Hepatic stellate cell (primary cell): ENCODE measurements around the gene TMEM164.

Experiments
- DNase-seq: peaks from one replicate; pipeline ENCODE4 v3.0.0; 2011; ENCODE audit warnings: low spot score

Gene TMEM164

DNA sequence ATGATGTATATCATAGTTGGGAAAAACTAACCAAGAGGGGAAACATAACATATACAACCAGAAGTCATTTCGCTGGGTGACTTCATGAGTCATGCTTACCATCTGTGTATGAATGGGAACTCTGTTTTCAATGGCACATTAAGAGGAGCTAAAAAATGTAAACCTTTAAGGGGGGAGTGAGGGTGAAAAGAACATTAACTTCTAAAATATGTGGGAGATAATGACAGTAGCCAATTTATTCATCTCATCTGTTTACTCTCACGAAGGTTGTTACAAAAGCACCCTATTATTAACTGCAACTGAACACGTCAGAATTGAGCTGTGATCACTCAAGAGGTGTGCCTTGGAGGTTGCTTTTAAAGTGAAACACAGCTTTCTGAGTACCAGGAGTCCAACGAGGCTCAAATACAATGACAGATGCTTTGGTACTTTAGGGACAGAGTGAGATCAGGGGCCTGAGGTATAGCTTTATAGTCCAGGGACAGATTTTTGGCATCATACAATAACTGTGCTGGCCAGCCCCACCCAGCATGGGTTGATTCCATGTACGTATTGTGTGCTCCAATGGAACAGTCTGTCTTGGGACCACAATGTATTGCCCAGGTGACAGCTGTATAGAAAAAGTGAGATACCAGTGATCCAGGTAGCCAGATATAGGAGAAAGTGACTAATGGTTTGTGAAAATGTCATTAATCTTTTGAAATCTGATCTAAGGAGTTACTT, 207.7 kb downstream of the TMEM164 start:
- peak; percentile 23 for DNase-seq

DNA sequence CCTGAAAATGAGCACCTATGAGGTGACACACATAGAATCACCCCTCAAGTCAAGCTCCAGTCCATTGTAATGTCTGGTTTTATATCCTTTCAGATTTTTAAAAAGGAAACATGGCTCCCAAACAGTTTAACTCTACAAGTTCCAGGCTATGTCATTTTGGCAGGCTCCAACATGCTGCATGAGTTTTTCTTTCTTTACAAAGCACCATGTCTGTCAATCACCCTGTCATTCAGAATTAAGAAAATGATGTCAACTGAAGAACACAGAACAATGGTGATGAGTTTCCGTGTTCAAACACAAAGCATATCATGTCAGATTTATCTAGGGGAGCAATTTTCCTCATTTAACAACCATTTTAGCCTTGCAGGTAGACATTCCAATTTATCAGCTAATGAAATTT, 208.4 kb downstream of the TMEM164 start:
- no peak for DNase-seq

DNA sequence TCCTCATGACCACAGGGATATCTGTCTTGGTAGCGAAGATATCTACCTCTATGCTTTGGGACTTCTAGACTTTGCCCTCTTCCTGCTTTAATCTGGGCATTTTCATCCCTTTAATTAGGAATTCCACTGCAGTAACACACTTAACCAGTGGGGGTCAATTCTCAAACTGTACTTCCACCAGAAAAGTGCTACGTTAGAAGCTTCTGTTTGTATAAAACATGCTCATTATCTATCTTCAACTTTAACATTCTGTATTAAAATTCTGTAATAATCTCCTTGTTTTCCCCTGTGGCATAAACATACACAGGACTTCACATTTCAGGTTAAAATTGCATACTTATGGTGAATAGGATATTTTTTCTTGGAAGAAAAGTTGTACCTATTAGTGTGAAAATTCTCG, 209.4 kb downstream of the TMEM164 start:
- DNase-seq = no peak

DNA sequence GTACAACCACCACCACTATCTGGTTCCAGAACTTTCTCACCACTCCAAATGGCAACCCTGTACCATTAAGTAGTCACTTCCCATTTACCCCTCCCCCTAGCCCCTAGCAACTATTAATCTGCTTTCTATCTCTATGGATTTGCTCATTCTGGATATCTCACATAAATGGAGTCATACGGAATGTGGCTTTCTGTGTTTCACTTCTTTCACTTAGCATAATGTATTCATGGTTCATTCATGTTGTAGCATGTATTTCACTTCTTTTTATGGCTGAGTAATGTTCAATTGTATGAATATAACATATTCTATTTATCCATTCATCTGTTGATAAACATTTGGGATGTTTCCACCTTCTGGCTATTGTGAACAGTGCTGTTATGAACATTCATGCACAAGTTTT, 210.3 kb downstream of the TMEM164 start:
- no peak for DNase-seq

DNA sequence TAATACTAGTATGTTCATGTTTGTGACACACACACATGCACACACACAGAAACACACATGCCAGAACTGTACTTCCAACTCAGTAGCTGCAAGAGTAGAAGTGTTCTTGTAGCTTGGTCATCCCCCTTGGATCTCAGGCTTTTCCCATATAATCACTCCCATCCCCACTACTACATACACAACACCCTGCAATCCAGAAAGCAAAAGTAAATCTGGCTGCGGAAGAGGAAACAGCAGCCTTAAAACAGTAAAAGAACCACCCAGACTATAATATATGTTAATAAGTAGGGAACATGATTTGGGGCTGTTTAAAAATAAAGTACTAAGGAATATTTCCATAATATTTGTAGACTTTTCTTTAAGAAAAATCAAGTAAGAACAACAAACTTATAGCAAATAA, 211.8 kb downstream of the TMEM164 start:
- no peak for DNase-seq

DNA sequence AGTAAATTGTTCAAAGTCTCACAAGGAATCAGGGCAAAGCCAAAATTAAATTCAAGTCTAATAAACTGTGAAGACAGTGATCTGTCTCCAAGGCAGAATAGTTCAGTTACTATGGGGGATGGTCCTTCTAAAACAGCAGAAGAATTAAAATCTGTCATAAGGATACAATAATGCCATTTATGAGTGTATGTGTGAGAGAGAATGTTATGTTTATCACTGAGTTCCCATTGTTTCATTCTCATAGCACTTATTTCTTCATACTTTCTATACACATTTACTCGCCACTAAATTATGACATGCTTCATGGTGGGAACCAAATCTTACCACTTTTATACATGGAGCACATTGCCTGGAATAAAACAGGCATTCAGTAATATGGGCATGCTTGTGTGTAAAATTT, 212.5 kb downstream of the TMEM164 start:
- DNase-seq = no peak

DNA sequence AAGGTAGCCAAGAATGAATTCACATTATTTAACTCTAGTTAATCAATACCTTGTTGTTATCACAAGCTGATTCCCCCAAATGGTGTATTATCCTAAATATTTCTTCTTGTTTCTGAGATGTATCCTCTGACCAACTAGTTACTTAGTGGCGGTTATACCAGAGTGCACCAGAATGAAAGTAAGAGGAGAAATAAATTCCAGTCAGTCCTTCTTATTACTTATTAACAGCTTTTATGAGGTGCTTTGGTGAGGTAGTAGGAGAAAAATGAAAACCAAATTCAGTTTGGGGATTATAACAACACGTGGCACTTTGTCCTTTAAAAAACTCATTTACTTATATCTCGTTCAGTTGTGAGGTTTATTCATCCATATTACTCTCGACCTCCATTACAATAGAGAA, 213.1 kb downstream of the TMEM164 start:
- no peak for DNase-seq

DNA sequence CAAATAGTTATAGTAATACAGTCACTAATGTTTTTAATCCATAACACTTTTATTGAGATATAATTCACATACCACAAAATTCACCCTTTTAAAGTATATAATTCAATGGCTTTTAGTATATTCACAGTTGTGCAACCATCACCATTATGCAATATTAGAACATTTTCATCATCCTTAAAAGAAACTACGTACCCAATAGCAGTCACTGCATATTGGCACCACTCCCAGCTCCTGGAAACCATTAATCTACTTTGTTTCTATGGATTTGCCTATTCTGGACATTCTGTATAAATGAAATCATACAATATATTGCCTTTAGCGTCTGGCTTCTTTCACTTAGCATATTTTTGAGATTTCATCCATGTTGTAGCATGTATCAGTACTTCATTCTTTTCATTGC, 215.7 kb downstream of the TMEM164 start:
- no peak for DNase-seq

DNA sequence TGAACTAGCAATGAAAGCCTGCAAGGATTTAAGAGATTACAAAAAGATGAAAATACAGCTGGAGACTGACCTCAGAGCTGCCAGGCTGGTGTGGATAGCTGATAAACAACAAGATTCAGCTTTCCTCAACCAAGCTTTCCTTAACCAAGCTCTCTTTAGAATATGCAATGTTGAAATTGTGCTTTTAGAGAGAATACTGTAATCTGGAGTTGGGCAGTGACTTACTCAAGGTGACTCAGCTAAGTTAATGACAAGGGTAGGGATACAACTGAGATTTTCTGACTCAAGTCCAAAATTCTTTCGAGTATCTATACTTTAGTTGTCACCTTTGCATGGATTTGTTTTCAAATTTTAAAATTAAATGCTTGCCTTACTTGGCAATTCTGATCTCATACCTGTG, 217.0 kb downstream of the TMEM164 start:
- DNase-seq = no peak

DNA sequence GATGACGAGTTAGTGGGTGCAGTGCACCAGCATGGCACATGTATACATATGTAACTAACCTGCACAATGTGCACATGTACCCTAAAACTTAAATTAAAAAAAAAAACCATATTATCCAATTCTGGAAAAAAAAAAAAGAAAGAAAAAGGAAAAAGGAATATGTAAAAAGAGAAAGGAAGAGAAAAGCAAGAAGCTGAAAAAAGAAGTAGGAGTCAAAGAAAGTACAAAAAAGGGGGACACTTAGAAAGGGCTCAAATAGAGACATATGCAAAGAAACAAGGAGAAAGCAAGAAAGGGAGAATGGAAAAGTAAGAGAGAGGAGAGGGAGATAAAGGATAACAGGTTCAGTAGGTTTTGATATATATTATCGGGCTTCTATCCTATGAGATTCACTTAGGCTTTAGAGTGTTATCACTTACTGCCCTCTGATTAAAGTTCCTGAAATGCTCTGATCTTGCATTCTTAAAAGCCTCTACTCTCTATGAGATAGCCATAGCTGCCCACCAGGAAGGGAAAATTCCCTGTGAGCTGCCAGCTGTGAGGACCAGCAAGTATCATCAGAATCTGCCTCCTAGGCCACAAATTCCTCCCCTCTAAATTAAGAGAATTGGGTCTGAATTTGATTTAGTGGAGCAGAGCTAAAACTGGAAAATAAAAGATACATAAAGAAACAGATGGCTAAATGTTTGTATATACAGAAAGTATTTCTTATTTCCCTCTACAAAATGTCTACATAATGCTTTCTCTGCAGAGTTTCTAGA, 219.8 kb downstream of the TMEM164 start:
- DNase-seq = no peak

DNA sequence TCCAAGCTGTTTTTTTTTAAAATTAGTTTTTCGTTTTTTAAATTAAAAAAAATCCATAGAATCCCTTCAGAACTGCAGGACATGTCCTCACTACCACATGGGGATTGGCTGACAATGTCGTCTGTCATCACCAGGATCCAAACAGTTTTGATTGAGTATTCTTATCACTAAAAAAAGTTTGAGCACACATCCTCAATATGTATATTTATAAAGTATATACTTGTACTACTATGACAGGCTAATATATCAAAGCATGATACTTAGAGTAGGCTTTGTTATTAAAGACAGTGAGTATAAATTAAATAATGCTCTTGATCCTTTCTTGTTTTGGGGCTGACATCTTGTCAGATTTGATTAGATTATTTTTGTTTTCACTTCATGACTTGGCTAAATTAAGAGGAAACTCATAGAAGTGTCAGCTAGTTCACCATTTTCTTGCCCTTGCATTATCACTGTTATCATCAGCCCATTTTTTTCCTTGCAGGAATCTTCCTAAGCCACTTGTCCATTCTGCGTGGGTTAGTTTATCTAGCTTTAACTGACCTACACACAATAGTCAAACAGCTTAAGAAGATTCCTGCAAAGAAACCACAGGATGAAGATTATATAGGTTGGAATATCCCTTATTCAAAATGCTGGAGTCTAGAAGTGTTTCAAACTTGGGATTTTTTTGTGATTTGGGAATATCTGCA, 222.2 kb downstream of the TMEM164 start:
- DNase-seq = no peak

DNA sequence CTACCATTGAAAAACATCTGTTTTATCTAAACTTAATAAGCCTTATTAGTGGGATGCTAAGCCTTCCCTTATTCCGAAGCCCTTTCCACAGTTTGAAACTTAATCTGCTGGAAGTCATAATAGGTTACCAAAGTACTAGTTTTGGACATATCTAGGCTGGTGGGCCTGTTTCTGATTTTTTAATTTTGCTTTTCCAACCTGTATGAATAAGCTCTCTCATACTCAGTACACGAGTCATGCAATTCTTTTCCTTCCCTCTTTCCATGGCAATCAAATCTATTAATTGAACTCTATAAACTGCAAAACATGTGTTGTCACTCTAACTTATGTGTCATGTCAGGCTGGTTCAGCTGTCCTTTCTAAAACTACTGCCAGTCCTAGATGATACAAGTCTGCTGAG, 224.0 kb downstream of the TMEM164 start:
- DNase-seq = no peak
